DND-41 (cell line): ENCODE data around the gene IGFBP4.

Experiments
- CTCF ChIP-seq: IDR thresholded peaks from 2 replicates; pipeline ENCODE4 v1.5.1; 2012; ENCODE audit warnings: borderline replicate concordance, low read length, moderate library complexity, mild to moderate bottlenecking; ENCODE audit not compliant: poor library complexity, severe bottlenecking; ENCODE audit errors: extremely low read depth
- EZH2 ChIP-seq: IDR thresholded peaks from 3 replicates; pipeline ENCODE4 v1.6.1; 2012; ENCODE audit warnings: borderline replicate concordance, low read depth, mild to moderate bottlenecking, moderate library complexity, low read length, inconsistent platforms; ENCODE audit not compliant: severe bottlenecking

GRCh38 chr17:40477796-40478195, 34.5 kb downstream of the IGFBP4 start:
- TF ChIP-seq CTCF (no peak), EZH2 (no peak)
